Neural progenitor cell (in vitro differentiated cells): ENCODE measurements around the gene SDK2. TPM values are rescaled to one million over a fixed set of nuclear protein-coding genes. Genes with fewer than 3 reads are reported as not detected.

ENCODE experiments used
- DNase-seq: peaks from one replicate; pipeline ENCODE4 v3.0.0-alpha.2; 2016; ENCODE audit warnings: low spot score
- H2AFZ ChIP-seq: fragments of 200-600 bp; sonication (generic); replicated peaks from 2 replicates; pipeline ENCODE4 v1.6.1; 2016; ENCODE audit warnings: antibody characterized with exemption
- H3F3A ChIP-seq: fragments of 200-600 bp; sonication (generic); 2 replicates; pipeline ENCODE4 v1.6.1; 2016; ENCODE audit warnings: antibody characterized with exemption, low read depth
- H3K27ac ChIP-seq: fragments of 200-600 bp; sonication (generic); 2 replicates; pipeline ENCODE4 v1.5.1; 2016; ENCODE audit warnings: mild to moderate bottlenecking
- H3K27me3 ChIP-seq: fragments of 200-600 bp; sonication (generic); 2 replicates; pipeline ENCODE4 v1.6.1; 2016; ENCODE audit warnings: mild to moderate bottlenecking, moderate library complexity
- H3K36me3 ChIP-seq: fragments of 200-600 bp; sonication (generic); 2 replicates; pipeline ENCODE4 v1.5.1; 2016
- H3K4me1 ChIP-seq: fragments of 200-600 bp; sonication (generic); 2 replicates; pipeline ENCODE4 v1.6.1; 2016; ENCODE audit warnings: mixed run types
- H3K4me2 ChIP-seq: fragments of 200-600 bp; sonication (generic); 2 replicates; pipeline ENCODE4 v1.6.1; 2016
- H3K4me3 ChIP-seq: fragments of 200-600 bp; sonication (generic); 2 replicates; pipeline ENCODE4 v1.5.1; 2016
- H3K79me2 ChIP-seq: fragments of 200-600 bp; sonication (generic); 2 replicates; pipeline ENCODE4 v1.6.1; 2016; ENCODE audit warnings: low read depth
- H3K9ac ChIP-seq: fragments of 200-600 bp; sonication (generic); 2 replicates; pipeline ENCODE4 v1.6.1; 2016
- H3K9me3 ChIP-seq: fragments of 200-600 bp; sonication (generic); 2 replicates; pipeline ENCODE4 v1.5.1; 2016; ENCODE audit warnings: low read depth
- H4K20me1 ChIP-seq: fragments of 200-600 bp; sonication (generic); 2 replicates; pipeline ENCODE4 v1.6.1; 2016; ENCODE audit warnings: low read depth
- H3K27ac Mint-ChIP-seq: 3 replicates; pipeline ENCODE4 v1.8.0; 2021; ENCODE audit warnings: mixed read lengths
- H3K27me3 Mint-ChIP-seq: 2 replicates; pipeline ENCODE4 v1.8.0; 2022; ENCODE audit warnings: low read depth, mild to moderate bottlenecking, inconsistent platforms, moderate library complexity, mixed read lengths; ENCODE audit not compliant: insufficient read depth
- H3K36me3 Mint-ChIP-seq: 3 replicates; pipeline ENCODE4 v1.8.0; 2021; ENCODE audit warnings: mixed read lengths
- H3K4me1 Mint-ChIP-seq: 3 replicates; pipeline ENCODE4 v1.8.0; 2021; ENCODE audit warnings: mixed read lengths
- H3K4me3 Mint-ChIP-seq: 3 replicates; pipeline ENCODE4 v1.8.0; 2021; ENCODE audit warnings: mild to moderate bottlenecking, moderate library complexity, mixed read lengths
- H3K9me3 Mint-ChIP-seq: 3 replicates; pipeline ENCODE4 v1.8.0; 2020; ENCODE audit warnings: mixed read lengths
- CTCF ChIP-seq: fragments of 200-600 bp; sonication (generic); IDR thresholded peaks from 2 replicates; pipeline ENCODE4 v1.5.1; 2017; ENCODE audit warnings: antibody characterized with exemption, mild to moderate bottlenecking
- EZH2 ChIP-seq: fragments of 200-600 bp; sonication (generic); IDR thresholded peaks from 2 replicates; pipeline ENCODE4 v1.6.1; 2017; ENCODE audit warnings: antibody characterized with exemption, mild to moderate bottlenecking, moderate library complexity
- EZH2phosphoT487 ChIP-seq: fragments of 200-600 bp; sonication (generic); IDR thresholded peaks from 2 replicates; pipeline ENCODE4 v1.6.1; 2017; ENCODE audit warnings: antibody characterized with exemption
- total RNA-seq: library from RNA; depleted of rRNA; stranded (reverse); fragments of >200 nt; gene quantifications from 2 replicates; pipeline ENCODE4 v1.2.3, GENCODE V29; 2015; ENCODE audit warnings: low replicate concordance

SDK2 gene
- total RNA-seq, 1 donor from 2014 or later, result 15.3 TPM

DNA sequence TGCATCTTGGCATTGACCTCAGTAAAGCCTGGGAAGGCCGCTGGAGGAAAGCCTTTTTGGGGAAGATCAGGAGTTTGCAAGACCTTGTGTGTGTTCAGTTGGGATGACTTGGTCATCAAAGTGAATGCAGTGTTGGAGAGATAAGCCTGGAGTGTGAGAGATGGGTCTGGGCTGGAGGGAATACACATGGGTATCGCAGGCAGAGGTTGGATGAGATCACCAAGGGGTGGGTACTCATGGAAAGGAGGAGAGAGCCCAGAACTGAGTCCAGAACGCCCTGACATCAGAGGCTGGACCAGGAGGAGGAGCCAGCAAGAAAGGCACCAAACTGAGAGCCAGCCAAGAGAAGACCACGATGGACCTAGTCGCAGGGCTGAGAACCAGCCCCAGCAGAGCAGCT, 35.2 kb downstream of the SDK2 start:
- H3F3A ChIP-seq, result peaks cover 19% of the 10 kb centered on the region
- H3K4me1 Mint-ChIP-seq, result peaks cover 64% of the 10 kb centered on the region
- DNase-seq, result no peak
- no peaks in the 10 kb centered on the region for H3K27me3 ChIP-seq
- peaks cover 13% of the 10 kb centered on the region for H4K20me1 ChIP-seq
- no peak overlapping the region for H3K4me3 ChIP-seq
- H3K9me3 Mint-ChIP-seq, result peaks cover 14% of the 10 kb centered on the region
- H3K27me3 Mint-ChIP-seq, result peaks cover 3% of the 10 kb centered on the region
- H3K36me3 Mint-ChIP-seq, result peaks cover 41% of the 10 kb centered on the region
- no peak overlapping the region for H3K9ac ChIP-seq
- H3K4me2 ChIP-seq, result no peak overlapping the region
- H3K79me2 ChIP-seq, result peaks cover 81% of the 10 kb centered on the region
- H2AFZ ChIP-seq, result no peak overlapping the region
- H3K4me1 ChIP-seq, result peaks cover 42% of the 10 kb centered on the region
- peak overlapping the region; percentile 71 for H3K27ac Mint-ChIP-seq
- H3K9me3 ChIP-seq, result no peaks in the 10 kb centered on the region
- no peaks in the 10 kb centered on the region for H3K36me3 ChIP-seq
- H3K27ac ChIP-seq, result no peak overlapping the region
- peak overlapping the region; percentile 46 for H3K4me3 Mint-ChIP-seq
- TF ChIP-seq EZH2phosphoT487, result no peak
- TF ChIP-seq EZH2, result no peak
- TF ChIP-seq CTCF, result no peak

DNA sequence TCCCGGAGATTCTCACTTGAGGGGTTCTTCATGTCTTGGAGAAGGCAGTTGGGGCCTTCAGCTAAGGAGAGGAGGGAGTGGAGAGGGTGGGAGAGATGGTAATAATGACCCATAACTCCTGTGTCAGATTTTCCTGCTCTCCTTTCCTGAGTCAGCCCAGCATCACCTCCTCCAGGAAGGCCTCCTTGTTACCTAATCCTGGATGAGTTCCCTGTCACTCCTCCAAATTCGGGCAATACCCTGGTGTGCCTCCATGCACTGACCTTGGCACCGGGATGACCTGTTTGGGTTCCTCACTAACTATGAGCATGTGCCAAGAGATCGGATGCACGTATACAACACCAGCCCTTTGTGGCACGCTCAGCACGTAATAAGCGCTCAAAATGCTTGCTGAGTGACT, 38.8 kb downstream of the SDK2 start:
- H3K27me3 Mint-ChIP-seq, result peaks cover 2% of the 10 kb centered on the region
- Histone ChIP-seq H4K20me1 (peaks cover 34% of the 10 kb centered on the region), H3K27ac (no peak overlapping the region), H3F3A (no peaks in the 10 kb centered on the region), H3K4me1 (peaks cover 22% of the 10 kb centered on the region), H3K79me2 (peaks cover 88% of the 10 kb centered on the region), H3K4me3 (no peak overlapping the region), H2AFZ (no peak overlapping the region), H3K9me3 (no peaks in the 10 kb centered on the region), H3K27me3 (no peaks in the 10 kb centered on the region), H3K4me2 (no peak overlapping the region), H3K36me3 (no peaks in the 10 kb centered on the region), H3K9ac (no peak overlapping the region)
- DNase-seq, result no peak
- no peak overlapping the region for H3K27ac Mint-ChIP-seq
- no peak overlapping the region for H3K4me3 Mint-ChIP-seq
- H3K4me1 Mint-ChIP-seq, result peaks cover 47% of the 10 kb centered on the region
- peaks cover 22% of the 10 kb centered on the region for H3K9me3 Mint-ChIP-seq
- peaks cover 54% of the 10 kb centered on the region for H3K36me3 Mint-ChIP-seq
- no peak for TF ChIP-seq EZH2phosphoT487
- TF ChIP-seq CTCF, result no peak
- TF ChIP-seq EZH2, result no peak

DNA sequence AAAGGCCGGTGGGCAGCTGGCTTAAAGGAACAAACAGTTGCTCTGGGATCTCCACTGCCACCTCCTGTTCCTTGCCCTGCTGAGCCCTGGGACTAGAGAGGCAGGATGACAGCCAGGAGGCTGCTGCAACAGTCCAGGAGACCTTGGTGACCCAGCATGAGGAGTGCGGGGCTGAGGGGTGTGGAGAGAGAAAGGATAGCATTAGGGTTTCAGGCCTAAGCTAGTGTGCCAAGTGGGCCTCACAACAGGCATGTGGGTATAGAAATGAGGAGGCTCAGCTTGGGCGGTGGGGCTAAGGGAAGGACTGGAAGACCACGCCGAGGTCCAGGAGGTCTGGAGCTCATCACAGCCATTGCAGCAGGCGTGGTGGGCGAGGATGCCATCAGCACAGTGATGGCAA, 39.8 kb downstream of the SDK2 start:
- Histone ChIP-seq H4K20me1 (peaks cover 39% of the 10 kb centered on the region), H3K79me2 (peaks cover 81% of the 10 kb centered on the region), H3K9me3 (no peaks in the 10 kb centered on the region), H3K4me1 (peaks cover 18% of the 10 kb centered on the region), H3K9ac (no peak overlapping the region), H3K27ac (no peak overlapping the region), H3K36me3 (no peaks in the 10 kb centered on the region), H2AFZ (no peak overlapping the region), H3K27me3 (no peaks in the 10 kb centered on the region), H3F3A (no peaks in the 10 kb centered on the region), H3K4me3 (no peak overlapping the region), H3K4me2 (no peak overlapping the region)
- no peak for DNase-seq
- Mint-ChIP-seq H3K4me1 (peaks cover 43% of the 10 kb centered on the region), H3K9me3 (peaks cover 22% of the 10 kb centered on the region), H3K27ac (peak overlapping the region; percentile 82), H3K36me3 (peaks cover 54% of the 10 kb centered on the region), H3K27me3 (peaks cover 2% of the 10 kb centered on the region), H3K4me3 (no peak overlapping the region)
- TF ChIP-seq CTCF (no peak), EZH2 (no peak), EZH2phosphoT487 (no peak)
